D721Med (cell line): Measurements from ENCODE around the gene PRDX1.
"Not testable (repeated sequence)": the region's sequence is repeated elsewhere in the genome, so short reads cannot be mapped to it uniquely, and the experiment has no call there.

ENCODE experiments used
- DNase-seq: peaks from one replicate; pipeline ENCODE4 v3.0.0; 2011; ENCODE audit warnings: low spot score; ENCODE audit not compliant: insufficient read length
- FAIRE-seq: peaks from 2 replicates; lab custom pipeline; 2011; peaks lifted over from hg19 to GRCh38; lab: Jason Lieb, UNC
- CTCF ChIP-seq: IDR thresholded peaks from 2 replicates; pipeline ENCODE4 v1.5.1; 2012; ENCODE audit warnings: mild to moderate bottlenecking, control low read depth; ENCODE audit not compliant: insufficient read depth; ENCODE audit errors: missing control alignments

The PRDX1 gene

DNA sequence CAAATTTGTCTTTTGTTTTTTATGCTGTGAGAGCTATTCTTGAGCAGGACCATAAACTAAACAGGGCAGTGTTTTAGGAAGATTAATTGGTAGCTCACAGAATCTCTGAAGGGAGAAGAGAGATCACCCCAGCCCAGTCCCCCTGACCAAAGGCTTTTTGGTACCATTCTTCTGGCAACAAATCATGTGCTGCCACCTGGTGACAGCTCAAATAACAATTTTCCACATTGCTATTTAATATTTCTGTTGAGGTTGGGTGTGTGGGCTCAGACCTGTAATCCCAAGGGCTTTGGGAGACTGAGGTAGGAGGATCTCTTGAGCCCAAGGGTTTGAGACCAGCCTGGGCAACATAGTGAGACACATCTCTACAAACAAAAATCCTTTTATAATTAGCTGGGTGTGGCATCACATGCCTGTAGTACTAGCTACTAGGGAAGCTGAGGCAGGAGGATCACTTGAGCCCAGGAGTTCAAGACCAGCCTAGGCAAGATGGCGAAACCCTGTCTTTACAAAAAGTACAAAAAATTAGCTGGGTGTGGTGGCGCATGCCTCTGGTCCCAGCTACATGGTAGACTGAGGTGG, 28.5 kb downstream of the PRDX1 start:
- TF ChIP-seq CTCF = peak; percentile 84
- no peak for FAIRE-seq
- no peak for DNase-seq

GRCh38 chr1:45492691-45493090, 29.0 kb downstream of the PRDX1 start:
- no peak for TF ChIP-seq CTCF
- no peak for DNase-seq
- no peak for FAIRE-seq

GRCh38 chr1:45491487-45492260, 30.0 kb downstream of the PRDX1 start:
- no peak for FAIRE-seq
- no peak for TF ChIP-seq CTCF

DNA sequence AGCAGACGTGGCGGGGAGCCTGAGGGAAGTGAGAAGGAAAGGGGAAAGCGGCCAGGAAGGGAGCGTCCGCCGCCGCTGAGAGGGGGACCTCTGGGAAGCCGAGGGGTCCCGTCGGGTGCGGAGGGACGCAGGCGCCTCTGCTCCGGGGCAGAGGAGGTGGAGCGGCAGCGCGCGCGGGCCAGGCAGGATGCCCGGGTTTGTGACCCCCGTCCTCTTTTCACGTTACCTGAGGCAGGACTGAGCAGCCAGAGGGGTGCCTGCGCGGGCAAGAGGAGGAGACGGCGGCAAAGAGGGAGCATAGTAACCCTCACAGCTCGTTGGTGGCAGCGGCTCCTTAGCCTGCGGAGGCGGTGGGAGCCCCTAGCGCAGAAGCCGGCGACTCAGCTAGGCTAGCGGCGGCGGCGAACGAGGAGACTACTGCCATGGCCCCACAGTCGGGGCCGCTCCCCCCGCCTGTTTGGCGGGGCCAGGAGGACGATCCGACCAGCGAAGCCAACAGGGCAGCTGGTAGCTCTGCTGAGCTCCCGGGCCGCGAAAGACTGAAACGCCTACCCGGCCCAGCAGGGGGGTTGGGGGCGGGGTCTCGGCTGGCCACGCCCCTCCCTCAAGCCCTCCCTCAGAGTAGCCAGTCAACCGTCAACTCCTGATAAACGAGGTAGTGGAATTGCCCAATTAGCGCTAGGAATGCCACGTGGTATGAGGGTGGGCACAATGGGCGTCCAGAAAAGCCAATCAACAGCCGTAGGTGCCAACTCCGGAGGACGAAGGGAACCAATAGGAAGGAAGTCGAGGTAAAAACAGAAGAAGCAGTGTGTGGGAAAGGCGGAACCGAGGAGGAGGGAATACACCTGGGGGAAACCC, 30.8 kb downstream of the PRDX1 start, which contains the start of gene TESK2:
TESK2 (minus strand) TSS at position 538 of the 861 bp plus-strand sequence. CDS start 33,378 bp downstream, outside the sequence.
- FAIRE-seq = peak; percentile 82

More at GRCh38 chr1:45491487-45492260, 30.0 kb downstream of the PRDX1 start:
- no peak for DNase-seq

DNA sequence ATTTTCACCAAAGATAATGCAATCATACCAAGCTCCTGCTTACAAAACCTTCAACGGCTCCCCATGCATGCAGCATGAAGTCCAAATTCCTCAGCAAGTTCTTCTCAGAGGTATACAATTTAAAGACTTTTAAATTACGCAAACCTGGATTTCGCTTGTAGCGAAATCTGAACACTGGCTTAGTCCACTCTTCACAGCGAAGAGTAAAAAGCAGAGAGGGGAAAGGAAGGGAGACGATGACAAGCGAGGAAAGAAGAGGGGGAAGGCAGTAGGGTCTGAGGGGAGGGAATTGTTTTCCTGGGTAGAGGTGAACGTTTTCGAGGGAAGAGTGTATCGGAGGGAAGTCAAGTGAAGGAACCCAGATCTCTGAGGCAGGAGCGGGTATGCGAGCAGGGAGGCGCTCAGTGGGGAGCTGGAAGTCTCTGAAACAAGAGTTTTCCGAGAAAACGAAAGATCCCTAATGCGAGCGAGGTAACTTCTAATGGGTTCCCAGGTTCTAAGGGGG, 31.5 kb downstream of the PRDX1 start:
- FAIRE-seq = no peak
- no peak for DNase-seq
- no peak for TF ChIP-seq CTCF

More for the DNA sequence above, 30.8 kb downstream of the PRDX1 start, which contains the start of gene TESK2:
- DNase-seq = peak; percentile 86
- no peak for TF ChIP-seq CTCF

DNA sequence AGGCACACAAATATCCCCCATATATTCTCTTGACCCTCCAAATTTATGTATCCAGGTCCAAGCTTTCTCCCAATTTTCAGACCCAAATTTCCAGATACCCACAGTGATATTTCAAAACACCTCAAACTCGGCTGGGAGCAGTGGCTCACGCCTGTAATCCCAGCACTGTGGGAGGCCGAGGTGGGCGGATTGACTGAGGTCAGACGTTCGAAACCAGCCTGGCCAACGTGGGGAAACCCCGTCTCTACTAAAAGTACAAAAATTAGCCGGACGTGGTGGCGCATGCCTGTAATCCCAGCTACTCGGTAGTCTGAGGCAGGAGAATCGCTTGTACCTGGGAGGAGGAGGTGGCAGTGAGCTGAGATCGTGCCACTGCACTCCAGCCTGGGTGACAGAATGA, 32.3 kb downstream of the PRDX1 start:
- not testable (repeated sequence) for FAIRE-seq, DNase-seq
